Activated CD4-positive, alpha-beta T cell treated with anti-CD3 and anti-CD28 coated beads for 48 hours (primary cell): Measurements from ENCODE around the gene PHF10.
A peak's percentile ranks its signal among the peaks of the same experiment; 100 is the strongest.

Source experiments
- DNase-seq: peaks from one replicate; pipeline ENCODE4 v3.0.0-alpha.2; 2020

Gene PHF10

DNA sequence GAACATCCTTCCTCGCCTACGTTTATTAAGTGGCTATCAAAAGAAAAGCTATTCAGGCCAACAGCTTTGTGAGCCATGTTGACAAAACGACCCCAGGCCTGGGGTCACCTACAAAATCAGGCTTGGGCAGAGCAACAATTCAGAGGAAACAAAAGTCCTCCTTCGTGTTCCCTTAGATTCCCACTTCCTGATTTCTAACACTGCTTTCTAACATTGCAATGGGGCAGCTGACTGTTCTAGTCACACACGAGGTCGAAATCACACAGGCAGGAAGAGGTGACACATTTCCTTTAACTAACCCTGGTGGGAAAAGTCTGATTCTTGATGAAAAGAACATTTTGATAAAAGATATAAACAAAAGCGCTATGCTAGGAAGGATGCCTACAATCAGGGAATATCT lies 54.4 kb downstream of the PHF10 start:
- DNase-seq, result no peak

DNA sequence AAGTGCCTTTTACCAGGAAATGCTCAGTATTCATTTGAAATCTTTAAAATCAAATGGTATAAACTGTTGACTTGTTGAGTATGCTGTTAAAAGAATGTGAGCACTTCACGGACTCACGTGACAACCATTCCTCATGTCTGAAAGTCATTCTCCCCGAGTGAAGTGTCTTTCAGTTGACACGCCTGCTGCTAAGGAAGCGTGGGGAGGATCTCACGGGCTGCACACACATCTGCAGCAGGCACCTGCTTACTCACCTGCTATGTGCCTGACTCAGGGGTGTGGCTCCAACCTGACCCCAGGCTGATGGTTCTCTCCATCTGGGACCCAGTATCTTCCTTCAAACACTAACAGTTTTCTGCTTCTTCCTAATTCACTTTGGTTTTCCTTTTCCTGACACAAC lies 55.2 kb downstream of the PHF10 start:
- no peak for DNase-seq

DNA sequence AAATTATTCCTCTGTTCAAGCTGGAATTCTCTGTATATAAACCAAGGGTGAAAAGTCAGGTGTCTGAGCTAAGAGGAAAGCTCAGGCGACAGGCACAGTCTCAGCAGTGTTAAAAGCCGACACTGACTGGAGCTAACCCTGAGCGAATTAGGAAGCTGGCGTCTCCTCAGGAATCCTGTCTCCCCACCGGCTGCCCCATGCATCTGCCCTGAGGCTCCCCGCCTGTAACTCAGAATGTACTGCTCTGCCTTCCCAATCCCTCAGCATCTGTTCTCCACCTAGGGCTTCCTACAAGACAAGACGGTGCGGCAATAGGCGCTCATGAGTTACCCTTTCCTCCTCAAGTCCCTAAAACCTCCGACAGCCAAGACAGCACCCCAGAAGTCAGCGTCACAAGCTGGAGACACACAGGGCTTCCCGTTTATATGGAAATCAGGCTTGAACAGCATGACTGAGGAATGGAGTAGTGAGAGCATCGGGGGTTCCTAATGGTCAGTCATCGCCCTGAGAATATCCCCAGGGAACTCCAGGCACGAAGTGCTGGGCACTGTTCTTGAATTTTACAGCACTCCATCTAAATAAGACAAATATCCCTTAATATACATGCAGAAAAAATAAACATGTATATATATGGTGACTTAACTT lies 56.0 kb downstream of the PHF10 start:
- no peak for DNase-seq

DNA sequence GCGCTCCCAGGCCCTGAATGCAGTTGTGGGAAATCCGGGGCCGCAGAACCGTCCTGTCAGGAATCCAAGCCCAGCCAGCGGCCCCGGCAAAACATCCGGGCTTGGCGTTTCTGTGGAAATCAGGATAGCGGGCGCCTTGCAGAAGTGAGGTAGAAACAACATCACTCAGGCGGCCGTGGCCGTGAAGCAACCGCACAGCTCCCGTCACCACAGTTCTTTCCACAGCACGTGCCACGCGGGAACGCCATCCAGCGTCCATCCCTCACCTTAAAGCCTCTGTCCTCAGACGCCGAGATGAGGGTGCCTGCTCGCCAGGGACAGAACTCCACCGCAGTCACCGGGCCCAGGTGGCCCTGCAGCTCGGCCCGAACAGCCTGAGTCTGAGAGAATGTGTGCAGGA lies 56.6 kb downstream of the PHF10 start:
- DNase-seq, result no peak

DNA sequence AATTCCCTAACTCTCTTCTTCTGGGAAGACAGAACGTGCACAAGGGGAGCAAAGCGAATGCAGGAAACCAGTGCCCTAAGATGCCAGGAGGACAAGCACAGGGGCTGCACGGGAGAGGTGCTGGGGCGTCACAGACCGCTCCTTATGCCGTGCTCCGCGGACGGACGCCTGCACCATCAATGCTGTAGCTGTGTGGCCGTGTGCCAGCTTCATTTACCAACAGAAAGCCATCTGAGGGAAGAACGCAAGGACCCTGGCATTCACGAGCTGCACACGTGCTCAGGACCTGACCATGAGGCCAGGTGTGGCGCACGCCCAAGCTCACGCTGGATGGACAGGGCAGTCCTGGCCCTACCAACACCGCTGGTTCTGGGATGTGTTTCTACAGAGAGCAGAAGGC lies 57.9 kb downstream of the PHF10 start:
- no peak for DNase-seq

DNA sequence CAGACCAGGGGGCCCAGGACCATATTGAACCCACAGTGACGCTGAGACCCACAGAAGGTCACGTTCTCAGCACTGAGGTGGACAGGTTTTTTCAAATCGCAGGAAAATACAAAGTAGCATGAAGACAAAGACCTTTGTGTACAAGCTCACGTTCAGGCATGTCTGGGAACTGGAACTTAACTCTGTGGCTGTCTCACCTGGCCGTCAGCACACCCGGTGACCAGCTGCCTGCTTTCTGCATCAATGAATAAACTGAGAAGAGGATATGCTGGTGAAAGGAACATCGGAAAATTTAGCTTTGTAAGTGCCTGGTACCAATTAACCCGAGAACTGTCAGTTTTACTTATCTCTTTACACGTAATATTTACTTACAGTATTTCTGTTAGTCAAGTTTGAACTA lies 59.0 kb downstream of the PHF10 start:
- DNase-seq, result no peak

DNA sequence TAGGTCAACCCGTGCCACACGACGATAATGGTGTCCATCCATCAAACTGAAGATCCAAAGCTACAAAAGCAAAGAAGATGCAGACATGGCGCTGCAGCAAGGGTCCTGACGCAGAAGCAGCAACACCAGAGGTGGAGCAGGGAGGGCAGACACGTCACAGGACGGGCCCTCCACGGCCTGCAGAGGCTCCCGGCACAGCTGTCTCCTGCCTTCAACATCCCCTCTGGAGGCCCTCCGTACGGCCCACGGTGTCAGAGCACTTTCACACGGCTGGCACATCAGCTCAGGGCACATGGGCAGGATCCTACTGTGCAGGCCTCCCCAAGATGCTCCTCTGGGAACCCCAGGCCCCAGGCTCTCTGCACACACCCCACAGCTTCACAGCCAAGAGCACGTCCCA lies 60.1 kb downstream of the PHF10 start:
- no peak for DNase-seq

DNA sequence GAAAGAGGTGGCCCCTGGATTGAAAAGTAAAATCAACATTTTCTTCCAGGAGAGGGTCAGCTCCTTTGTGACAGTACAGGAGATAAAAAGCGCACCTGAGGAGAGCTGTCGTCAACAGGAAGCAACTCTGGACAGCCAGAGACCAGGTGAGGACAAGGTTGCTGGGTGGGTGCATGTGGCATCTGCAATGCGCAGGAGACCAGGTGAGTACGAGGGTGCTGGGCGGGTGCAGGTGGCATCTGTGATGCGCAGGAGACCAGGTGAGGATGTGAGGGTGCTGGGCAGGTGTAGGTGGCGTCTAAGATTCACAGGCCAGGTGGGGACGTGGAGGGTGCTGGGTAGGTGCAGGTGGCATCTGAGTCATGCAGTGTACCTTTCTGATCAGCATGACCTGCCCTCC lies 60.8 kb downstream of the PHF10 start:
- no peak for DNase-seq

DNA sequence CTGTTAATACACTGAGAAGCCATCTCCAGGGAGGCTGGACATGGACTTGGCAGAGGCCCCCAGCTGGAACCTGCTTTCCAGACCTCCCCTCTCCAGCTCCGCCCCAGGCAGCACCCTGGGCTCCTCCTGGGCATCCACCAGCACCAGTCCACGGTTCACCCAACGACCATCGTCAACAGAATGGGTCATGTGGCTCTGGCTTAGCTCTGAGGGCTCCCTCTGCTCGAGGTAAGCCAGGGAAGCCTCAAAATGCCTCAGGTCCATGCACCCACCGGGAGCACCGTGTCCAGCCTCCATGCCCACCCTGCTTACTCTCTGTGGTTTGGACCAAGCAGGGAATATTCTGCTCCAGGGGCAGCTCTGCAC lies 62.9 kb downstream of the PHF10 start:
- no peak for DNase-seq

DNA sequence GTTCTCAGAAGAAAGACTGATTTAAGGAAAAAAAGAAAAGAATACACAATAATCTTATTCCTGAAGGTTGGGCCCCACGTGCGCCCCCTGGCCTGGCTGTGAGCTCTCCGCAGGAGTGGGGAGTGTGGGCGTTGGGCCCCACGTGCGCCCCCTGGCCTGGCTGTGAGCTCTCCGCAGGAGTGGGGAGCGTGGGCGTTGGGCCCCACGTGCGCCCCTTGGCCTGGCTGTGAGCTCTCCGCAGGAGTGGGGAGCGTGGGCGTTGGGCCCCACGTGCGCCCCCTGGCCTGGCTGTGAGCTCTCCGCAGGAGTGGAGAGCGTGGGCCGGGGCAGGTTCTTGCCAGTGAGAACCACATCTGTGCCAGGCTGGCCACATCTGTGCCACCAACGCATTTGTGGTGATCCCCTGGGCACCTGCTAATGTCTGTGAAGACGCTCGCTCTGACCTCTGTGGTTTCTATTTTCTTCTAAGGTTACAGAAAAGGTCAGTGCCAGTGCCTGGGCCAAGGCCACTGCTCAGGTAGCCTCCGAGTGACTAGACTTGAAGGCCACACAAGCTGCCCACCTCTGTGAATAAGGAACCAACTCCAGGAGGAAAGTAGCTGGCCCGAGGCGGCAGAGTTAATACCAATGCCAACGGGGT lies 63.4 kb downstream of the PHF10 start:
- no peak for DNase-seq

DNA sequence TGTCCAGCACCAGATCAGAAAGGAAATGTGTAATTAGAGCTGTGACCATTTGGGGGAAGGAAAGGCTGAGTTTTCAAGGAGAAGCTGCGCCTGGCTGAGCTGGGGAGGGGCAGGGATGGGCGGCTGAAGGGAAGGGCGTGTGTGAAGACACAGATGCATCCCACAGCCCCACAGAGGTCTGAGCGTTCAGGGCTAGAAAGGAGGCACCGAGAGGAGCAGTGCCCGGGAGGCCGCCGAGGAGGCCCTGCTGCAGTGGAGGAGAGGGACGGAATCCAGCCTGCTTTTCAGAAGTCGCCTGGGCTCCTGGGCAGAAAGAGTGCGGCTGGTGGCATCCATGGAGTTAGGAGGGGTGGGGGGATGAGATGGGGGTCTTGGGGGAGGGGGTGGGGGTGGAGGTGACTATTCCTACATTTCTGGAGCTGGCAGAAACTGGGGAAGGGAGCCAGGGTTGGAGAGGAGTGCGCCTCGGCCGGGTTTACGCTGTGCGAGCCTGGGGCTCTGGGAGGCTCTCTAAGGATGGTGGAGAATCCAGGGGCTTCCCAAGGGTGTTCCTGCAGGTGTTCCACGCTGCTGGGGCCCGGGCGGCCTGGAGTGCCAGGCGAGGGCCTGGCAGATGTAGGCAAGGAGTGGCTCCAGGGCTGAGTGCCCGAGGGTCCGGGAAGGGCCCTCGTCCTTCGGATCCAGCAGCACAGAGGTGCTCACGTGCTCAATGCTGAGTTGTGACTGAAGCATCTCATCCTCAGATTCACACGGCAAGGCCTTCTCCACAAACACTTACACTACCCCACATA lies 64.3 kb downstream of the PHF10 start:
- no peak for DNase-seq

DNA sequence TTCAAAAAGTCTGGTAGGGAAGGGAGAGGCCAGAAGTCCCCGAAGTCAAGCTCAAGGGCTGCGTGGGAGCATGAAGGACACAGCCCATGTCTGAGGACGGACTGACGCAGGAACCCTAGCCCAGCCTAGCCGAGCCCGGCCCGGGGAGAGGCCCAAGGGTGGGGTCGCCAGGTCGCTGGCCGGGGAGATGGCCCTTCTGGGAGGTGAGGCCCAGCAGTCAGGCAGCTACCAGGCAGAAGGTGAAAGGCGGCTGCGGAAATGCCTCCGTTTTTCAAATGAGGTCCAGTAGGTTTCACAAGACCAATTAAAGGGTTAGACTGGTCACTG lies 67.1 kb downstream of the PHF10 start:
- DNase-seq, result no peak

DNA sequence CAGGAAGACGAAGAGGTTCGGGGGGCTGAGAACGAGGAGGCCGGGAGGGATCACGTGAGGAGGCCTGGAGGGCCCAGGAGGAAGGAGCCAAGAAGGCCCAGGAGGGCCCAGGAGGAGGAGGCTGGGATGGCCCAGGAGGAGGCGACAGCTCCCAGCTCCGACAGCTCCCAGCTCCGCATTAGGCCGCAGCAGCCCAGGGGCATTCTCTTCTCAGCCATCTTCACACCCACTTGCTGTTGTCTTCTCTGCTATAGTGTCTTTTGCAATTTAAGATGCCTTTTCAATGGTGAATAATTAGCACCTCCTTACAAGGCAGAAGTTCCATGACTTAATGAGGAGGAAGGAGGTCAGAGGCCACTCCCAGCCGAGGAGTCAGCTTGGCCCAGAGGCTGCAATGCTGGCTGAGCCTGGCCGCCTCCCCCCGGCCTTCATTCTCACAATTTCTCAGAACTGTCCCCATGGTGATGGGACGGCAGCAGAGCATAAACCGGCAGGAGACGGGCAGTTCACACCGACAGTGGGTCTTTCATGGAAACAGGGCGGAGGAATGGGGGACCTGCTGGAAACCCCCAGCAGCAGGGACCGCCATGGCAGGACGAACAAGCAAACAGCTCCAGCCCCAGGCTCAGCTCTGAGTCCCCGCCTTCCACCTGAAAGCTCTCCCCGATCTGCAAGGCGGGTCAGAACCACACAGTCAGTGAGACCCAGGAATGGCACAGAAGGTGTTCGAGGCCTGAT lies 67.6 kb downstream of the PHF10 start:
- DNase-seq, result no peak

DNA sequence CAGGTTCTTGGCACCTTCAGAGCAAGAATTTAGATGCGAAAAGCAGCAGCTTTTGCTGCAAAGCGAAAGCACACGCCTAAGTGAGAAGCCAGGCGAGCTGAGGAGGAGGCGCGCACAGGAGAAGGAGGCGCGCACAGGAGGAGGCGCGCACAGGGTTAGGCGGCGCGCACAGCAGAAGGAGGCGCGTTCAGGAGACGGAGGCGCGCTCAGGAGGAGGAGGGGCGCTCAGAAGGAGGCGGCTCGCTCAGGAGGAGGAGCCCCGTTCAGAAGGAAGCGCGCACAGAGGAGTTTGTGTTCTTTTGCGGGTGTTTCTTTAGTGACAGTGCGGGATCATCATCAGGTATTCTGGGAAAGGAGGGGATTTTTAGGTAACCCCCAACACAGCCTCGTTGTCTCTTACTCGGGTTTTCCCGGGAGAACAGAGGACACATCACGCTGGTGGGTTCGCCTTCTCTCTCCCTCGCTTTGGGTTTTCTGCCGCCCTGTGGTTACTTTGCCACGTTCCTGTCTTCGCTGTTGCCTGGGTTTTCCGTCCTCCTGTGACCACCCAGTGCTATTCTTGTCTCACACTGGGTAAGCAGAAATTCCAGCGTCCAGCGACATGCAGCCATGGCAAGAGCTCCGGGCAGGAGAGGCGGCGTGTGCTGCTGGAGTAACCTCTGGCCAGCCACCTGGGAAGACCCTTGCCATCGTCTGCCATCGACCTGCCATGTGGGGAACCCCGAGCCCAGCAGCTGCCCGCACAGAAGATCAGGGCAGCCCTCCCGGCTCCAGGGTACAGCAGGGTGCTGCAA lies 69.5 kb downstream of the PHF10 start:
- peak; percentile 67 for DNase-seq
